Loucy (cell line): ENCODE measurements around the gene SOS1.

Experiments used
- H2AFZ ChIP-seq: fragments of 200-600 bp; sonication (generic); 2 replicates; pipeline ENCODE4 v1.6.0; 2016; ENCODE audit warnings: antibody characterized with exemption, mild to moderate bottlenecking, low read length, moderate library complexity
- H3F3A ChIP-seq: fragments of 200-600 bp; 2 replicates; pipeline ENCODE4 v1.6.0; 2016; ENCODE audit warnings: antibody characterized with exemption, low read depth, mild to moderate bottlenecking
- H3K27me3 ChIP-seq: fragments of 200-600 bp; sonication (generic); 2 replicates; pipeline ENCODE4 v1.6.1; 2014; ENCODE audit warnings: low read length, mild to moderate bottlenecking; ENCODE audit not compliant: insufficient read depth, poor library complexity, severe bottlenecking
- H3K36me3 ChIP-seq: fragments of 200-600 bp; sonication (generic); 2 replicates; pipeline ENCODE4 v1.6.1; 2016; ENCODE audit warnings: low read length; ENCODE audit not compliant: insufficient read depth
- H3K4me1 ChIP-seq: fragments of 200-600 bp; sonication (generic); 2 replicates; pipeline ENCODE4 v1.5.1; 2014; ENCODE audit warnings: low read length, mild to moderate bottlenecking; ENCODE audit not compliant: insufficient read depth, poor library complexity, severe bottlenecking
- H3K4me2 ChIP-seq: fragments of 200-600 bp; sonication (generic); 2 replicates; pipeline ENCODE4 v1.6.0; 2014; ENCODE audit warnings: antibody characterized with exemption, low read length, low read depth, mild to moderate bottlenecking; ENCODE audit not compliant: poor library complexity, severe bottlenecking
- H3K4me3 ChIP-seq: fragments of 200-600 bp; sonication (generic); 2 replicates; pipeline ENCODE4 v1.5.1; 2014; ENCODE audit warnings: low read length, mild to moderate bottlenecking, mixed read lengths; ENCODE audit not compliant: poor library complexity, severe bottlenecking
- H3K79me2 ChIP-seq: fragments of 200-600 bp; sonication (generic); 2 replicates; pipeline ENCODE4 v1.6.1; 2014; ENCODE audit warnings: low read length; ENCODE audit not compliant: insufficient read depth
- H3K9ac ChIP-seq: fragments of 200-600 bp; sonication (generic); 2 replicates; pipeline ENCODE4 v1.6.0; 2014; ENCODE audit warnings: mild to moderate bottlenecking, low read depth, low read length, moderate library complexity; ENCODE audit not compliant: poor library complexity, severe bottlenecking
- H3K9me2 ChIP-seq: fragments of 200-600 bp; sonication (generic); replicated peaks from 2 replicates; pipeline ENCODE4 v1.6.1; 2016; ENCODE audit warnings: low read depth, low read length, mixed read lengths
- H3K9me3 ChIP-seq: fragments of 200-600 bp; sonication (generic); 2 replicates; pipeline ENCODE4 v1.6.1; 2014; ENCODE audit warnings: mild to moderate bottlenecking, antibody characterized with exemption, low read length, low read depth; ENCODE audit not compliant: insufficient read depth
- H4K20me1 ChIP-seq: fragments of 200-600 bp; sonication (generic); 2 replicates; pipeline ENCODE4 v1.6.0; 2014; ENCODE audit warnings: antibody characterized with exemption, low read length, mild to moderate bottlenecking; ENCODE audit not compliant: insufficient read depth, poor library complexity, severe bottlenecking
- EZH2phosphoT487 ChIP-seq: fragments of 200-600 bp; IDR thresholded peaks from 2 replicates; pipeline ENCODE4 v1.6.1; 2018; ENCODE audit warnings: antibody characterized with exemption, mild to moderate bottlenecking, moderate library complexity, borderline replicate concordance
- TF ChIP-seq, protein P1 (sequence below): fragments of 200-600 bp; sonication (generic); conservative IDR thresholded peaks from 2 replicates; pipeline ENCODE4 v1.5.1; 2014; ENCODE audit warnings: mild to moderate bottlenecking, antibody characterized with exemption, low read length

SOS1 gene

GRCh38 chr2:39091063-39091462, 29.8 kb downstream of the SOS1 start:
- peaks cover 10% of the 10 kb centered on the region for H3K4me1 ChIP-seq

DNA sequence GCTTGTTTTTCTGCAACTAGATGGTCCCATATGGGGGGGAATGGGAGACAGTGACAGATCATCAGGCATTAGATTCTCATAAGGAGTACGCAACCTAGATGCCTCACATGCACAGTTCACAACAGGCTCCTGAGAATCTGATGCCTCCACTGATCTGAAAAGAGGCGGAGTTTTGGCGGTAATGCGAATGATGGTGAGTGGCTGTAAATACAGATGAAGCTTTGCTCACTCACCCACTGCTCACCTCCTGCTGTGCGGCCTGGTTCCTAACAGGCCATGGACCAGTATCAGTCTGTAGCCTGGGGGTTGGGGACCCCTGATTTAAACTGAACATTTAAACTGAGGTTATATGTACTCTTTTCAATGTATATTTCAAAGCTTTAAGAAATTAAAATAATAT, 40.7 kb downstream of the SOS1 start:
- no peaks in the 10 kb centered on the region for H3K27me3 ChIP-seq
- peaks cover 78% of the 10 kb centered on the region for H3K79me2 ChIP-seq

More at GRCh38 chr2:39091063-39091462, 29.8 kb downstream of the SOS1 start:
- Histone ChIP-seq H3F3A (no peaks in the 10 kb centered on the region), H2AFZ (no peak overlapping the region), H3K9ac (no peak overlapping the region), H3K27me3 (no peaks in the 10 kb centered on the region), H3K9me3 (no peaks in the 10 kb centered on the region), H3K9me2 (no peaks in the 10 kb centered on the region), H3K36me3 (no peaks in the 10 kb centered on the region), H3K4me3 (no peak overlapping the region), H3K79me2 (peaks cover 94% of the 10 kb centered on the region), H4K20me1 (peaks cover 29% of the 10 kb centered on the region), H3K4me2 (no peak overlapping the region)
- TF ChIP-seq EZH2phosphoT487: no peak
- TF ChIP-seq, protein P1, sequence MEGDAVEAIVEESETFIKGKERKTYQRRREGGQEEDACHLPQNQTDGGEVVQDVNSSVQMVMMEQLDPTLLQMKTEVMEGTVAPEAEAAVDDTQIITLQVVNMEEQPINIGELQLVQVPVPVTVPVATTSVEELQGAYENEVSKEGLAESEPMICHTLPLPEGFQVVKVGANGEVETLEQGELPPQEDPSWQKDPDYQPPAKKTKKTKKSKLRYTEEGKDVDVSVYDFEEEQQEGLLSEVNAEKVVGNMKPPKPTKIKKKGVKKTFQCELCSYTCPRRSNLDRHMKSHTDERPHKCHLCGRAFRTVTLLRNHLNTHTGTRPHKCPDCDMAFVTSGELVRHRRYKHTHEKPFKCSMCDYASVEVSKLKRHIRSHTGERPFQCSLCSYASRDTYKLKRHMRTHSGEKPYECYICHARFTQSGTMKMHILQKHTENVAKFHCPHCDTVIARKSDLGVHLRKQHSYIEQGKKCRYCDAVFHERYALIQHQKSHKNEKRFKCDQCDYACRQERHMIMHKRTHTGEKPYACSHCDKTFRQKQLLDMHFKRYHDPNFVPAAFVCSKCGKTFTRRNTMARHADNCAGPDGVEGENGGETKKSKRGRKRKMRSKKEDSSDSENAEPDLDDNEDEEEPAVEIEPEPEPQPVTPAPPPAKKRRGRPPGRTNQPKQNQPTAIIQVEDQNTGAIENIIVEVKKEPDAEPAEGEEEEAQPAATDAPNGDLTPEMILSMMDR: no peak

DNA sequence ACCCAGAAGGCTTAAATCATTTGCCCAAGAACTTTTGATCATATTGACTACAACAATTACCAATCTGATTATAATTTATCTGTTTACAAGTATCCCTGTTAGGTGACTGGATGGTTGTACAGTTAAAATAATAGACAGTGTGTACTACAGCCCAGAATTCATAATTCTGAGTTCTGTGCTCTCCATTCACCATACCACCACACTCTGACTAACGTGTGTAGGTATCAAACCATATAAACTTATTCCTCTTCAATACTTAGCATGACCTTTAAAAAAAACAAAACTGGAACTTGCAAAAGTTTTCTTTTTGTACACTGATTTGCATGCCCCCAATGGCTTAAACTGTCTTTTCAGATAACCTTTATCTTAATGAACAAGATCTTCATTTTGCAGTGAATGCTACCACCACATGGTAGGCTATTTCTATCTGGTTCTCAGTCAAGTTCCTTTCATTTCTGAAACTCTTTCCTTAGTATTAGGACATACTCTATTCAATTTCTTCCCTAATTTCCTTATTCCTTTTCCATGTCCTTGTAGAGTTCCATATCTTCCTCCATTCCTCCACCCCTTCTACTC, 50.9 kb downstream of the SOS1 start:
- H3K36me3 ChIP-seq: peaks cover 27% of the 10 kb centered on the region; the same call in 1 of the 2 replicates
- no peak overlapping the region for H3K9ac ChIP-seq
- TF ChIP-seq, protein P1: no peak
- no peak for TF ChIP-seq EZH2phosphoT487
- H3K4me3 ChIP-seq: no peak overlapping the region
- peaks cover 3% of the 10 kb centered on the region for H3K4me1 ChIP-seq
- no peak overlapping the region for H3K4me2 ChIP-seq
- H3K27me3 ChIP-seq: no peaks in the 10 kb centered on the region
- no peak overlapping the region for H2AFZ ChIP-seq
- H3F3A ChIP-seq: no peaks in the 10 kb centered on the region
- H3K79me2 ChIP-seq: peaks cover 78% of the 10 kb centered on the region
- H3K9me2 ChIP-seq: no peaks in the 10 kb centered on the region
- no peaks in the 10 kb centered on the region for H3K9me3 ChIP-seq
- peaks cover 19% of the 10 kb centered on the region for H4K20me1 ChIP-seq

More for the DNA sequence above, 40.7 kb downstream of the SOS1 start:
- Histone ChIP-seq H3K36me3 (no peaks in the 10 kb centered on the region), H3K4me2 (no peak overlapping the region), H3K9ac (no peak overlapping the region), H2AFZ (no peak overlapping the region), H3K4me3 (no peak overlapping the region), H3F3A (no peaks in the 10 kb centered on the region), H3K9me2 (no peaks in the 10 kb centered on the region), H4K20me1 (peaks cover 24% of the 10 kb centered on the region), H3K9me3 (no peaks in the 10 kb centered on the region), H3K4me1 (peaks cover 14% of the 10 kb centered on the region)
- TF ChIP-seq, protein P1: no peak
- no peak for TF ChIP-seq EZH2phosphoT487
